WI38 (cell line): ENCODE data around the gene TMEM72.

Experiments used
- H3K4me3 ChIP-seq: 2 replicates; pipeline ENCODE4 v1.5.1; 2011; ENCODE audit warnings: low read depth, mild to moderate bottlenecking, control low read depth, low read length
- CTCF ChIP-seq: IDR thresholded peaks from 2 replicates; pipeline ENCODE4 v1.5.1; 2012; ENCODE audit warnings: low read depth, mild to moderate bottlenecking, control low read depth, low read length

TMEM72 gene

DNA sequence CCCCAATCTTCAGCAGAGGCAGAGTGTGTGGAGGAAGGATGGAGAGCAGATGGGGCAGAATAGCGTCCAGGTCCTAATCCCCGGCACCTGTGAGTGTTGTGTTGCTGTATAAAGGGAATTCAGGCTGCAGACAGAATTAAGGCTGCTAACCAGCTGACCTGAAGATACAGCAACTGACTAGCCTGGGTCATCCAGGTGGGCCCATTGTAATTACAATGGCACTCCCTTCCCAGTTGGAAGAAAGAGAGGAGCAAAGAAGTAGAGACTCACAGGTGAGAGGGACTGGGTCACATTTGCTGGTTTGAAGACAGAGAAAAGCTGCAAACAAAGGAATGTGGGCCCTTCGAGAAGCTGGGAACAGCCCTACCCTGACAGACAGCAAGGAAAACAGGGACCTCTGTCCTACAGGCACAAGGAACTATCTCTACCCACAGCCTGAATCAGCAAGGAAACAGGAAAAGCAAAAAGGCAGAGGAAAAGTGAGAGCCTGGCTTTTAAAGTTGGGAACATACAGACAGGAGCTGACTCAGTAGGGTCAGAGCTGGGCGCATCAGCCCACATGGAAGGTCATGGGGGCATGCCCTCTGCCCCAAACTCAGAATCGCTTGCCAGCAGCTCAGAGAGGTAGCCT, 11.6 kb upstream of the TMEM72 start:
- no peak for TF ChIP-seq CTCF
- H3K4me3 ChIP-seq, result no peak overlapping the region

GRCh38 chr10:44902941-44903545, 8.1 kb upstream of the TMEM72 start:
- TF ChIP-seq CTCF, result no peak
- H3K4me3 ChIP-seq, result no peak overlapping the region

DNA sequence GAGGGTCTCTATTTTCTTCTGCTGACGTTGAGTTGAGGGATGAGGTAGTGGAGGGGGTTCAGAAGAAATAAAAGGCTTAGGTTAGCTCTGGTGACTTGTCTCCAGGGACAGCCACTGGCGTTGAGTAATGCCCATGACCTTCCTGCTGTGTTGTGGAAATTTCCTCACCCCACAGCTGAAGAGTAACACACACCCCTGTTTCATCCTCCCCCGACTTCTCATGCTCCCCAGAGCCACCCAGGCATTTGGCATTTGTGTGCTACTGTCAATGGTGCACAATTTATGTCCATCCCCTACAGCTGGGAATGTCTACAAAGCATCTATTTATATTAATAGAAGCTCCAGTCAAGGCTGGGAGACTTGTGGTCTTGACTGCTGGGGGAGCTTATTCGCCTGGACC, 4.7 kb upstream of the TMEM72 start:
- TF ChIP-seq CTCF, result no peak
- H3K4me3 ChIP-seq, result no peak overlapping the region

- TF ChIP-seq CTCF, result no peak
- no peak overlapping the region for H3K4me3 ChIP-seq
Measured at GRCh38 chr10:44907556-44907955, 3.6 kb upstream of the TMEM72 start.

- no peak for TF ChIP-seq CTCF
Measured at GRCh38 chr10:44908066-44908749, 2.9 kb upstream of the TMEM72 start.

DNA sequence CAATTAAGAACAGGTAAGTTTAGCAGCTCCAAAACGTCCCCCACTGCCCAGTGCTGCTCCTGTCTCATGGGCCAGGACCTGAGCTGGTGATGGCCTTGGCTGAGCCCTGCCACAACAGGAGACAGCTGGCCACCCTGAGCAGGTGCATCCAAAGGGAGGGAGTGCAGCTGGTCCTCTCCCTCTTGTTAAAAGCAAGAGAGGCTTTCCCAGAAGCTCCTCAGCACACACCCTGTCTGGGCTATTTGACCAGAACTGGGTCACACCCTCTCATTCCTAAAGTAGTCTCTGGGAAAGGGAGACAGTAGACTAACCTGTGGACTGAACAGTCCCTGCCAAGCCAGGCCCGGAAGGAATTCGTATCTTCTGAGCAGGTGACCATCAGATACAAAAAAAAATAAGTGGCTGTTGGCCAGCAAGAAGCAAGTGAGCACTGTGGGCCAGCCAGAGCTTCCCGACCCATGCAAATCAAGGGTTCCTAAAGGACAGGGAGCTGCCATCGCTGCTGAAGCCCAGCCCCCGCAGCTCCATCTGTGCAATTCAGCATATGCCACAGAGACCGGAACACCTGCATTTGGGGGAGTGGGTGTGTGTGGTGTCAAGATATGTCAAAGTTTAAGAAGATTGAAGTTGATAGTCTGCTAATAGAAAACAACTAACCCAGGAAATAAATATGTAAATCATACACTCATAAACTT, 2.1 kb upstream of the TMEM72 start:
- TF ChIP-seq CTCF, result no peak

More at GRCh38 chr10:44908066-44908749, 2.9 kb upstream of the TMEM72 start:
- no peak overlapping the region for H3K4me3 ChIP-seq

More for the DNA sequence above, 2.1 kb upstream of the TMEM72 start:
- H3K4me3 ChIP-seq, result no peak overlapping the region
